Sigmoid colon (tissue), 4 donors: ENCODE measurements around the gene FOXP1.

Experiments used
- CTCF ChIP-seq, 4 experiments: fragments of 450-650 bp in 3 of 4; fragments of 200-600 bp in 1 of 4; IDR thresholded peaks; one replicate each; pipeline ENCODE4 v1.5.1; 2016 to 2019; ENCODE audit warnings: antibody characterized with exemption in 4 of 4, mild to moderate bottlenecking in 3 of 4, moderate library complexity in 2 of 4
- POLR2AphosphoS5 ChIP-seq, 4 donors: sonication (generic); formaldehyde crosslinking; IDR thresholded peaks; one replicate each; pipeline ENCODE4 v1.6.1; 2017; ENCODE audit warnings: antibody characterized with exemption in 4 of 4

GRCh38 chr3:71180524-71180923 lies 403.0 kb downstream of the FOXP1 start:
- TF ChIP-seq CTCF (IDR thresholded peaks at IDR 0.05) (no peak), POLR2AphosphoS5 (IDR thresholded peaks at IDR 0.05) (no peak)
